GM19452 (cell line): Measurements from ENCODE around the gene PHACTR3.
"Not testable (repeated sequence)": the region's sequence is repeated elsewhere in the genome, so short reads cannot be mapped to it uniquely, and the experiment has no call there.

Source experiments
- ATAC-seq: cut with Tn5 transposase; IDR thresholded peaks from one replicate; pipeline ENCODE4 v1.9.1; 2021; ENCODE audit not compliant: unreplicated experiment

PHACTR3 gene

GRCh38 chr20:59603781-59604541, at the start of gene PHACTR3:
Gene PHACTR3 (plus strand): TSS chr20:59604540. CDS start chr20:59605015, 475 bp downstream.
- no peak for ATAC-seq

- not testable (repeated sequence) for ATAC-seq
Measured at GRCh38 chr20:59557733-59558529, 46.4 kb upstream of the PHACTR3 start.

GRCh38 chr20:59559024-59559817, 45.1 kb upstream of the PHACTR3 start:
- no peak for ATAC-seq

GRCh38 chr20:59559863-59560262, 44.5 kb upstream of the PHACTR3 start:
- no peak for ATAC-seq

- no peak for ATAC-seq
Measured at GRCh38 chr20:59560588-59561227, 43.6 kb upstream of the PHACTR3 start.

GRCh38 chr20:59561228-59561605, 43.1 kb upstream of the PHACTR3 start:
- no peak for ATAC-seq

GRCh38 chr20:59561614-59562277, 42.6 kb upstream of the PHACTR3 start:
- no peak for ATAC-seq

- ATAC-seq, result no peak
Measured at GRCh38 chr20:59564171-59564570, 40.2 kb upstream of the PHACTR3 start.

GRCh38 chr20:59564943-59565342, 39.4 kb upstream of the PHACTR3 start:
- no peak for ATAC-seq

GRCh38 chr20:59565768-59566461, 38.4 kb upstream of the PHACTR3 start:
- ATAC-seq, result no peak

- ATAC-seq, result no peak
Measured at GRCh38 chr20:59566631-59567524, 37.5 kb upstream of the PHACTR3 start.

- no peak for ATAC-seq
Measured at GRCh38 chr20:59567585-59568508, 36.5 kb upstream of the PHACTR3 start.

- ATAC-seq, result no peak
Measured at GRCh38 chr20:59568509-59569024, 35.8 kb upstream of the PHACTR3 start.

GRCh38 chr20:59569305-59569704, 35.0 kb upstream of the PHACTR3 start:
- ATAC-seq, result no peak

GRCh38 chr20:59571151-59571550, 33.2 kb upstream of the PHACTR3 start:
- ATAC-seq, result no peak

GRCh38 chr20:59571551-59572314, 32.6 kb upstream of the PHACTR3 start:
- ATAC-seq, result no peak

- no peak for ATAC-seq
Measured at GRCh38 chr20:59572515-59572914, 31.8 kb upstream of the PHACTR3 start.
